Hepatocyte (in vitro differentiated cells): ENCODE data around the gene DCAF6. TPM values are rescaled to one million over a fixed set of nuclear protein-coding genes. Genes with fewer than 3 reads are reported as not detected.

Source experiments
- DNase-seq: peaks from one replicate; pipeline ENCODE4 v3.0.0-alpha.2; 2016; ENCODE audit warnings: low spot score
- H2AFZ ChIP-seq: fragments of 200-600 bp; sonication (generic); 2 replicates; pipeline ENCODE4 v1.6.0; 2016; ENCODE audit warnings: antibody characterized with exemption, mild to moderate bottlenecking
- H3K27ac ChIP-seq: fragments of 200-600 bp; sonication (generic); 2 replicates; pipeline ENCODE4 v1.5.1; 2016; ENCODE audit warnings: mild to moderate bottlenecking
- H3K27me3 ChIP-seq: fragments of 200-600 bp; sonication (generic); 2 replicates; pipeline ENCODE4 v1.6.1; 2016
- H3K36me3 ChIP-seq: fragments of 200-600 bp; sonication (generic); replicated peaks from 2 replicates; pipeline ENCODE4 v1.5.1; 2016; ENCODE audit warnings: low read depth; ENCODE audit not compliant: insufficient read depth
- H3K4me1 ChIP-seq: fragments of 200-600 bp; sonication (generic); 2 replicates; pipeline ENCODE4 v1.5.1; 2016; ENCODE audit warnings: mild to moderate bottlenecking, moderate library complexity; ENCODE audit not compliant: insufficient read depth
- H3K4me2 ChIP-seq: fragments of 200-600 bp; sonication (generic); 2 replicates; pipeline ENCODE4 v1.6.0; 2016
- H3K4me3 ChIP-seq: fragments of 200-600 bp; sonication (generic); 2 replicates; pipeline ENCODE4 v1.5.1; 2016; ENCODE audit warnings: mild to moderate bottlenecking
- H3K79me2 ChIP-seq: fragments of 200-600 bp; sonication (generic); 2 replicates; pipeline ENCODE4 v1.6.0; 2017; ENCODE audit warnings: mild to moderate bottlenecking
- H3K9me2 ChIP-seq: fragments of 200-600 bp; sonication (generic); replicated peaks from 2 replicates; pipeline ENCODE4 v1.6.0; 2017; ENCODE audit warnings: mild to moderate bottlenecking; ENCODE audit not compliant: insufficient read depth
- H3K9me3 ChIP-seq: fragments of 200-600 bp; sonication (generic); 2 replicates; pipeline ENCODE4 v1.5.1; 2016; ENCODE audit warnings: low read depth, mild to moderate bottlenecking
- H4K20me1 ChIP-seq: fragments of 200-600 bp; sonication (generic); 2 replicates; pipeline ENCODE4 v1.6.0; 2016; ENCODE audit warnings: mild to moderate bottlenecking; ENCODE audit not compliant: insufficient read depth, poor library complexity, severe bottlenecking
- CTCF ChIP-seq: fragments of 200-600 bp; sonication (generic); IDR thresholded peaks from 2 replicates; pipeline ENCODE4 v1.5.1; 2016; ENCODE audit warnings: antibody characterized with exemption, mild to moderate bottlenecking; ENCODE audit not compliant: poor library complexity
- EZH2 ChIP-seq: fragments of 200-600 bp; sonication (generic); IDR thresholded peaks from 2 replicates; pipeline ENCODE4 v1.6.1; 2016; ENCODE audit warnings: antibody characterized with exemption, mild to moderate bottlenecking, borderline replicate concordance
- EZH2phosphoT487 ChIP-seq: fragments of 200-600 bp; sonication (generic); IDR thresholded peaks from one replicate; pipeline ENCODE4 v1.6.1; 2018; ENCODE audit warnings: antibody characterized with exemption, mild to moderate bottlenecking, low read depth, moderate library complexity; ENCODE audit not compliant: unreplicated experiment, severe bottlenecking
- WGBS: methylation state at CpG from one replicate; pipeline ENCODE4 v1.1.6; 2016; ENCODE audit warnings: low lambda C conversion rate; ENCODE audit errors: missing lambda C conversion rate; 5-methylcytosine and 5-hydroxymethylcytosine counted together
- polyA plus RNA-seq: library from polyadenylated mRNA; unstranded; fragments of >200 nt; fragmentation: Nextera tagmentation; extraction: Ambion mirVana; gene quantifications from 2 replicates; pipeline ENCODE4 v1.2.1, GENCODE V29; 2016
- total RNA-seq: library from RNA; depleted of rRNA; stranded (reverse); fragments of >200 nt; gene quantifications from 2 replicates; pipeline ENCODE4 v1.2.3, GENCODE V29; 2014

DCAF6 gene
- total and polyA plus RNA-seq, 2 experiments from 2014 or later: 62.7 to 69.4 TPM

GRCh38 chr1:167904652-167905130 is 31.8 kb upstream of the DCAF6 start:
- 49% methylated on average over 4 of the region's 4 CpGs for WGBS
- Histone ChIP-seq H3K36me3 (no peaks in the 10 kb centered on the region), H3K27me3 (no peaks in the 10 kb centered on the region), H3K4me1 (peaks cover 12% of the 10 kb centered on the region), H4K20me1 (no peaks in the 10 kb centered on the region), H3K9me3 (no peaks in the 10 kb centered on the region), H3K4me2 (no peak overlapping the region), H3K4me3 (no peak overlapping the region), H2AFZ (peak overlapping the region; percentile 4), H3K27ac (peak overlapping the region; percentile 9), H3K9me2 (no peaks in the 10 kb centered on the region), H3K79me2 (no peaks in the 10 kb centered on the region)
- TF ChIP-seq CTCF: no peak
- TF ChIP-seq EZH2: no peak
- no peak for TF ChIP-seq EZH2phosphoT487
- no peak for DNase-seq

DNA sequence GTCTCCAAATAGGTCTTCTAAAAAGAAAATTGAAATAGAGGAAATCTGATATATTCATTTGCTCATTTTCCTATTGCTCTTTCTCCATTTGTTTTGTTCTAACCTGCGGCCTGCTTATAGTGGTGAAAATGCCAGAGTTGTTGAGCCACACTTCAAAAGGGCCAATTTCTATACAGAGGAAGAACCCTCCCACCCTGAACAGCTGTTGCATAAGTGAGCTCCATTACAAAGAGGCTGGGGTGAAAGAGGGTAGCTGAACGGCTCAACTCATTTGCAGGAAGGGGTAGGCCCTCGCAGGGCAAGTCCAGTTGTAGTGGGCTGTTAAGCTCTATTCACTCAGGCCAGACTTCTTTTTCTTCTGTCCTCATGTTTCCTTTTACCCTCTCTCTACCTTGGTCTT is 31.3 kb upstream of the DCAF6 start:
- H4K20me1 ChIP-seq: no peaks in the 10 kb centered on the region
- no peaks in the 10 kb centered on the region for H3K9me3 ChIP-seq
- H3K36me3 ChIP-seq: no peaks in the 10 kb centered on the region
- H3K27me3 ChIP-seq: no peaks in the 10 kb centered on the region
- no peak for DNase-seq
- H3K4me3 ChIP-seq: no peak overlapping the region
- peaks cover 12% of the 10 kb centered on the region for H3K4me1 ChIP-seq
- H3K9me2 ChIP-seq: no peaks in the 10 kb centered on the region
- H3K27ac ChIP-seq: peak overlapping the region; percentile 9
- TF ChIP-seq CTCF: no peak
- no peak for TF ChIP-seq EZH2phosphoT487
- TF ChIP-seq EZH2: no peak
- no peaks in the 10 kb centered on the region for H3K79me2 ChIP-seq
- 65% methylated on average over 3 of the region's 3 CpGs for WGBS
- H3K4me2 ChIP-seq: no peak overlapping the region
- H2AFZ ChIP-seq: peak overlapping the region; percentile 4

GRCh38 chr1:167905671-167906070 is 30.8 kb upstream of the DCAF6 start:
- H2AFZ ChIP-seq: peak overlapping the region; percentile 4

More at GRCh38 chr1:167905671-167906070, 30.8 kb upstream of the DCAF6 start:
- TF ChIP-seq CTCF: no peak
- TF ChIP-seq EZH2phosphoT487: no peak
- H3K9me2 ChIP-seq: no peaks in the 10 kb centered on the region
- no peaks in the 10 kb centered on the region for H3K9me3 ChIP-seq
- peaks cover 12% of the 10 kb centered on the region for H3K4me1 ChIP-seq
- H3K27me3 ChIP-seq: no peaks in the 10 kb centered on the region
- no peaks in the 10 kb centered on the region for H4K20me1 ChIP-seq
- no peaks in the 10 kb centered on the region for H3K36me3 ChIP-seq
- H3K79me2 ChIP-seq: no peaks in the 10 kb centered on the region
- H3K4me3 ChIP-seq: no peak overlapping the region
- no peak for DNase-seq
- H3K27ac ChIP-seq: no peak overlapping the region
- H3K4me2 ChIP-seq: no peak overlapping the region
